Renal cortical epithelial cell (primary cell): ENCODE measurements around the gene RETN. TPM values are rescaled to one million over a fixed set of nuclear protein-coding genes. Genes with fewer than 3 reads are reported as not detected.

Experiments
- DNase-seq: peaks from one replicate; pipeline ENCODE4 v3.0.0-alpha.2; 2011; ENCODE audit warnings: low read depth
- total RNA-seq: library from RNA; depleted of rRNA; stranded (reverse); fragments of >200 nt; gene quantifications from 2 replicates; pipeline ENCODE4 v1.2.3, GENCODE V29; 2014

The RETN gene
- total RNA-seq, 1 donor from 2014 or later, result not detected

DNA sequence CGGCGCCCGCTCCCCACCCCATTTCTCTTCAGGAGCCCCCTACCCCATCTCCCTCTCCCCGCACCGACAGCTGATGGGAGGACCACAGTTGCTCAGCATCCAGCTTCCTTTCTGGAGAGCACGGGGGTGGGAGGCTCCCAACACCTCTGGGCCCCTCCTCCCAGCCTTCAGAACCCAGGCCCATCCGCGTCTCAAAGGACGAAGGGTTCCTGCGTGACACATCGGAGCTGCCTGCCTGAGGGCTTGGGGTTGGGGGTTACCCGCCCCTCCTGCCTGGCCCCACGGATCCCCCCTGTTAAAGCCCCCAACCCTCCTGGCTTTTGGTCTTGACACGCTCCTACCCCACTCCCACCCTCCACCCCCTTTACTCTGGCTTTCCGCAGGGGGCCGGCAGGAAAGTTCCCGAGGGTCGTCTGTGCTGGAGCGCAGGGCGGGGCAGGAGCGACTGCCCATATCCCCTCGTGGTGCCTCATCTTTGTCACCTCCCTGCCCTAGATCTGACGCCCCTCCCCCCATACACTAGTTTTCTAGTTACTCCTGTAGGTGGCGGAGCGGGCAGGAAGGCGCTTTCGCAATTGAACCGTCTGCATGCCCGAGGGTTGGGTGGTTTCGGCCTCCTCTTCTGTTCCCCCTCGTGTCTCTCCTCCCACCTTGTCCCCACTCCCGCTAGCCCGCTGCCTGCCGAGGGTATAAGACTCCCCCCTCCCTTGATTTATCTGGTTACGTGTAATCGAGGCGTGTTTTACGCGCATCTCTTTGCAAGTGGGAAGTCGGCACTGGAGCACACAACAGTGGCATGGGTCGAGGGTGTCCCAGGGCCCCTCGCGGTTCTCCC, 12.7 kb downstream of the RETN start:
- peak; percentile 51 for DNase-seq

DNA sequence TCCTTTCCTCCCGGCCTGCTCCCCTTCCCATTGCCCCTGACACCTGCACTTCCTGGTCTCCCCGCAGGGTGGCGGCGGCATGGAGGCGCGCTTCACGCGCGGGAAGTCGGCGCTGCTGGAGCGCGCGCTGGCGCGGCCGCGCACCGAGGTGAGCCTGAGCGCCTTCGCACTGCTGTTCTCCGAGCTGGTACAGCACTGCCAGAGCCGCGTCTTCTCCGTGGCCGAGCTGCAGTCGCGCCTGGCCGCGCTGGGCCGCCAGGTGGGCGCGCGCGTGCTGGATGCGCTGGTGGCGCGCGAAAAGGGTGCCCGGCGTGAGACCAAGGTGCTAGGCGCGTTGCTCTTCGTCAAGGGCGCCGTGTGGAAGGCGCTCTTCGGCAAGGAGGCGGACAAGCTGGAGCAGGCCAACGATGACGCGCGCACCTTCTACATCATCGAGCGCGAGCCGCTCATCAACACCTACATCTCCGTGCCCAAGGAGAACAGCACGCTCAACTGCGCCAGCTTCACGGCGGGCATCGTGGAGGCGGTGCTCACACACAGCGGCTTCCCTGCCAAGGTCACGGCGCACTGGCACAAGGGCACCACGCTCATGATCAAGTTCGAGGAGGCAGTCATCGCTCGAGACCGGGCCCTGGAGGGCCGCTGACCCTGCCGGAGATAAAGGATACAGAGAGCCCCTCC, 13.5 kb downstream of the RETN start:
- no peak for DNase-seq

DNA sequence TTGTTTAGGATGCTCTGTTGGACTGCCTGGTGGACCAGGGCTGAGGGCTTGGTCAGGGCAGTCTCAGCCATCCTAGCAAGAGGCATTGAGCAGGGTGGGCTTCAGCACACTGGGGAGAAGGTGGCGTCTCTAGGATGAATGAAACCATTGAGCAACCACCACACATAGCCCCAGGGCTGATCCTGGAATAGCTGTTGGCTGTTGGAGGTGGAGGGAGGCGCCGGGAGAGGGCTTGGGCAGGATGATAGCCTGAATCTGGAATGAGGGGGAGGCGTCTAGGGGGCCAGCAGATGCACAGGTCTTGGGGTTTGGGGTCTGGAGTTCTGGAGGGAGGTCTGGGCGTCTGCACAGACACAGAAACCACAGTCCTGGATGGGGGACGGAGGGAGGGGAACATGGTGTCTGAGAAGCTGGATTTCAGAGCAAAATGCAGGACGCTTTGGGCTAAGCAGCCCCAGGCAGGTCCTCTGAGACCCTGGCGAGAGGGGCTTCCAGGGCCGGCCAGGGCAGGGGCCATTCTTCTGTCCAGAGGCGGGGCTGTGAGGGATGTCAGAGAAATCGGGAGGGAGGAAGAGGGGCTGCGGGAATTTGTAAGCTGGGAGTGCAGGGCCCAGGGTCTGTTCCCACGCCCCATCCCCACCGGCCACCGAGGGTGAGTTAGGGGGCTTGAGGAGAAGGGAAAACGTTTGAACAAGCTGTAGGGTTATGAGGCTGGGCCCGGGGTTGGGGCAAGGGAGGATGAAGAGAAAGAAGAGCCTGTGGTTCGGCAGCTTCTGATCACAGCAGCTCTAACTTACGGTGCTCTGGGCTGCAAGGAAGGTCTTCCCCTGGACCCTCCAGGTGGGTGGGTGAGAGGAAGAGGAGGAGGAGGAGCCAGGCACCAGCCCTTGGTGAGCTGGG, 16.9 kb downstream of the RETN start:
- no peak for DNase-seq

DNA sequence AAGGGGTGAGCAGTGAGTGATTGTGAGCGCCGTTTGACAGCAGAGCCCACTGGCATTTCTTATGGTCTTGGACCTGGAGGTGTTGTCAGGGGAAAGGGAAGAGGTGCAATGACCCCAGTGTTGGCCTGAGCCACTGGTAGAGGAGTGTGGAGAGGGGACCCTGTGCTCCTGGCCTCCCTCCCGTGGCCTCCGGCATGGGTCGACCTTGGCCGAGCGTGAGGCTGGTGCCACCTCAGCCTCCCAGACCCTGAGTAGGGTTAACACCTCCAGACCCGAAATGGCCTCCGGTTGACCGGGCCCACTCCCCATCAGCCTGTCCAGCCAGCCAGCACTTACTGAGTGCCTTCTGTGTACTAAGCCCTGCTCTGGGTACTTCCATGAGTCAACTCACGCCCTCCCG, 18.3 kb downstream of the RETN start:
- DNase-seq, result no peak

DNA sequence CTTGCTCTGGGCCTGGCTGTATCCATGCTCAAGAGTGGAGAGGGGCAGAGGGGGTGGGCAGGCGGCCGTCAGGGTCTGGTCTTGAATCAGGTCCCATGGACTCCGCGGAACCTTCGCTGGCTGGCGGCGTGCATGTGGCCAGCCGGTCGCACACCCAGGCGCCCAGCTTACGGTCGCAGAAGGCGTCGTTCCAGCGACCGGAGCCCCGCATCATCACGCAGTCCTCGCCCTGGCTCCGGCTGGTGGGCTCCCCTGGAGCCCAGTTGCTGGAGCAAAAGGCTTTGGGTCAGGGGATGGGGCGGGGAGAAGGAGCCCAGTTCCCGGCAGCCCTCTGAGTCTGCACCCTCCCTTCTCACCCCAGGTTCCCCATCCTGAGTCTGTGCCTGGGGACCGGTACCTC, 20.3 kb downstream of the RETN start:
- DNase-seq, result no peak

DNA sequence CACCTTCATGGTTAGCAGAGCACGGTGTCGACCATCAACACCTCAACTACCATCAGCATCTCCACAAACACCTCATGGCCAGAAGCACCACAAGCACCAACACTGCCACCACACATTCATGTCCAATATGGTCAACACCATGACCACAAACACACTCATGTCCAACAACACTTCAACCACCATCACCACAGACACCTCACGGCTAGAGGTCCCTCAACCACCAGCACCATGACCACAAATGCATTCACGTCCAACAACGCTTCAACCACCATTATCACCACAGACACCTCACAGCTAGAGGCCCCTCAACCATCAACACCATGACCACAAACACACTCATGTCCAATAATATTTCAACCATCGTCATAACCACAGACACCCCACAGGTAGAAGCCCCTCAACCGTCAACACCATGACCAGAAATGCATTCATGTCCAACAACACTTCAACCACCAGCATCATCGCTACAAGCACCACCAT, 22.0 kb downstream of the RETN start:
- no peak for DNase-seq

DNA sequence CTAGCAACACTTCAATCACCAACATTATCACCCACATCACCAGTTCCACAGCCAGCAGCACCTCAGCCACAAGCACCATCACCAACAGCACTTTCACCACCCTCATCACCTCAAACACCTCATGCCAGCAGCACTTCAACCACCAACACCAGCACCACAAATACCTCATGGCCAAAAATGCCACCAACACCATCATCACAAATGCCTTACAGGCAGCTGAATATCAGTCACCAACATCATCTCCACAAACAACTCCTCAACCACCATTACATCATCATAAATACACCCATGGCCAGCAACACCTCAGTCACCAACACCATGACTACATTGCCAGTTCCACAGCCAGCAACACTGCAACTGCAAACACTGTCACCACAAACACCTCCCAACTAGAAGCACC, 22.6 kb downstream of the RETN start:
- DNase-seq, result no peak

DNA sequence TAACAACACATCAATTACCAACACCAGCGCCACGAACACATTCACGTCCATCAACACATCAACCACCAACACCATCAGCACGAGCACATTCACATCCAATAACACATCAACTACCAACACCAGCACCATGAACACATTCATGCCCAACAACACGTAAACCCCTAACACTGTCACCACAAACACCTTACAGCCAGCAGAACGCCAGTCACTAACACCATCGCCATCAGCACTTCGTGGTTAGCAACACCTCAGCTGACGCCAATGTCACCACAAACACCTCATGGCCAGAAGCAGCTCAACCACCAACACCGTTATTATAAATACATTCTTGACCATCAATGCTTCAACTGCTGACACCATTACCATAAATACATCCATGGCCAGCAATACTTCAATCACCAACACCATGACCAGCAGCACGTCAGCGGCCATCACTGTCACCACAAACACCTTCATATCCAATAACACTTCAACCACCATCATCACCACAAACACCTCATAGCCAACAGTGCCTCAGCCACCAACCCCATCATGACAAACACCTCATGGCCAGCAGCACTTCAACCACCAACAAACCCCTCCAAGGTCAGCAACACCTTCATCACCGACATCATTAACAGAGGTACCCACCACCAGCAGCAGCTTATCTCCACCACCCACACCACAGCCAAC, 23.7 kb downstream of the RETN start:
- no peak for DNase-seq

DNA sequence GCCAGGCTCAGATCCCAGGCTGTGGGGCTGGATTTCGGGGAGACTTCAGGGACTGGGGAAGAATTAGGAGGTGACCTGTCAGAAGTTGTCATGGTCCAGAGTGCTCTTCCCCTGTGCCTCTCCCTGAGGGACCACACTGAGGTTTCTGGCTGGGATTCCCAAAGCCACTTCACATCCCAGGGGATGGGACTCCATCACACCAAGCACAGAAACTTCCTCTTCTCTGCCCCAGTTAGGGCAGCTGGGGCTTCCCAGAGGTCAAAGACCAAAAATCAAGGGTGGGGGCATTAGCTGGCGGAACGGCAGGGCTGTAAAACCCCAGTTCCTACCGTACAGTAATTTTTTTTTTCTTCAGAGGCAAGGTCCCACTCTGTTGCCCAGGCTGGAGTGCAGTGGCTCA, 25.6 kb downstream of the RETN start:
- no peak for DNase-seq

DNA sequence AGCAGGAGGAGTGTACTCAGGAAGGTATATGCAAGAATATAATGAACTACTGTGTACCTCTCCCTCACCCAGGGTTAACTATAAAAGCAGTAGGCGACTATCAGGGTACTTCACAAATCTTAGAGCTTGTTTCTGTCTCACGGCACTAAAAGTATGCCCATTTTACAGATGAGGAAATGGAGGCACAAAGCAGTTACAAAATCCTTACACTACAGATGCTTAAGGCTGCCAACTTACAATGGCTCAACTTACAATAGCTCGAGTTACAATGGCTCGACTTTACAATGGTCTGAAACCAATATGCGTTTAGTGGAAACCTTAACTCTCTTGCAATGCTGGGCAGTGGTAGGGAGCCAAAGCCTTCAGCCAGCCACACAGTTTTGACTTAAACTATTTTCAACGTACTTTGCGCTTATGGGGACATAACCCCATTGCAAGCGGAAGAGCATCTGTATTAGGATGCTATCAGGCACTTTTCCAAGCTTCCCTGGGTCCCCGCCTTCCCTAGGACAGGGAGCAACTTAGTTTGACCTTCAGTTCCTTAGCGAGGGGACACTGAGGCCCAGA, 29.0 kb downstream of the RETN start:
- no peak for DNase-seq

DNA sequence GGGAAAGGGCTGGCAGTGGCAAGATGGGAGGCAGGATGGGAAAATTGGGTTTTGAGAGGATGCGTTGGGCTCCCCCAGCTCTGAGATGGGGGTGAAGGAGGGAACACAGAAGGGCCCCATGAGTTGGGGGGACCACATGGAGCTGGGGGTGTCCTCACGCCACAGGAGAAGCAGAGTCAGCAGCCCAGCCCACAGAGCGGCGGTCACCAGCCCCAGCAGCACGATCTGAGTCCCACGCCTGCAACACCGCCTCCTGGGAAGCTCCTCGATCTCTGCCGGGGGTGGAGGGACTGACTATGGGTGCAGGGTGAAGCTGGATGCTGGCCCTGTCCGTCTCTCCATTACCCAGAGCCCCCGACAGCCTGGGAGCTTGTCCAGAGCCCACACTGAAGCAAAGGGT, 29.7 kb downstream of the RETN start:
- DNase-seq, result no peak

DNA sequence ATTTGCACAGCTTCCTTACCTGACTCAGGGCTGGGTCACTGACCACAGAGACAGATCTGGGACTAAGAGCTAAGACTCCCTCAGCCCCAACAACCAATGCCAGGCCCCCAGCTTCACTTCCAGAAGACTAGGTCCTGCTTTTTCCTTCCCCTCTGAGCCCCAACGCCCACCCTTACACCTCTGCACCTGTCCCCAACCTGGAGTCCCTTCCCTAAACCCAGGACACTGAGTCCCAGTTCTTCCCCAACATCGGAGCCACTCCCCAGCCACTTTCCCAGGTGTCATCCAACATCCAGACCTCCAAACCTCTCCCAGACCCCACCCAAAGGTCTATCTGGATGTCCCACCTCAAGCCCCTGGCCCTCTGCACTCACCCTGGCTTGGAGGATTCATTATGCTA, 30.2 kb downstream of the RETN start:
- DNase-seq, result no peak

DNA sequence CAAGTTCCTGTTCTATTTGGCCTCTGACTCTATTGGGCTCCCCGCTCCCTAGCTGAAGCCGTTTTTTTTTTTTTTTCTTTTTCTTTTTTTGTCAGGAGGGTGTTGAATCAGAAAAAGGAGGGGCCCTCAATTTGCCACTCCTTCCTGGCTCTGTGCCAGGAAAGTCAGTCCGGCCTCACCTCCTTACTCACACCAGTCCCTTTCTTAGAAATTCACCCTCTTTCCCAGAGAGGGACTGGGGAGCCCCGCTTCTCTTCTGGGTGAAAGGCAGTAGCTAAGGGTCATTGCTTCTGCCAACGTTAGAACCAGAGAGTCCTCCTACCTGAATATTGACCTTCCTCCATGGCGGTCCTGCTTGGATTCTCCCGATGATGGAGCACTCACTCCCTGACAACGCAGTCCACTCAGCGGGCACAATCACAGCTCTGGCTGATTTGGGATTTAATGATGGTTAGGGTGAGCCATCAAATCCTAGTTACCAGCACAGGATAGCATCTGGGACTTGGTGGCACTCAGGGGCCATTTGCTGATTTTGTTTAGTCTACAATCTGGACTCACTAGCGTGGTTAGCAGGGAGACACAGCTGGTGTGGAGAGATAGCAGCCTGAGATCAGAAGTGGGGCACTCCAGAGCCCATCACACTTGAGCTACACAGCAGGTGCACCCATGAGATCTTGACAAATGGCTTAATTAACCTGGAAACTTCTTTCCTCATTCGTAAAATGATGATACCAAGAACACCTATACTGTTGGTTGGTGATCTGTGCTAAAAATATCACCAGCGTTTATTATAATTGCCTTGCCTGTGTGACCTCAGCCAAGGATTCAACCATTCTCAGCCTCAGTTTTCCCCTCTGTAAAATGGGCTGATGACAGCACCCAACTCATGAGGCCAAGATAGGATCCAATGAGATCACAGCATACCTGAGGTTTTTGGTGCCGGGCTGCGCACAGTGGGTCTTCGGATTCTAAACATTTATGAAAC, 30.9 kb downstream of the RETN start:
- no peak for DNase-seq

DNA sequence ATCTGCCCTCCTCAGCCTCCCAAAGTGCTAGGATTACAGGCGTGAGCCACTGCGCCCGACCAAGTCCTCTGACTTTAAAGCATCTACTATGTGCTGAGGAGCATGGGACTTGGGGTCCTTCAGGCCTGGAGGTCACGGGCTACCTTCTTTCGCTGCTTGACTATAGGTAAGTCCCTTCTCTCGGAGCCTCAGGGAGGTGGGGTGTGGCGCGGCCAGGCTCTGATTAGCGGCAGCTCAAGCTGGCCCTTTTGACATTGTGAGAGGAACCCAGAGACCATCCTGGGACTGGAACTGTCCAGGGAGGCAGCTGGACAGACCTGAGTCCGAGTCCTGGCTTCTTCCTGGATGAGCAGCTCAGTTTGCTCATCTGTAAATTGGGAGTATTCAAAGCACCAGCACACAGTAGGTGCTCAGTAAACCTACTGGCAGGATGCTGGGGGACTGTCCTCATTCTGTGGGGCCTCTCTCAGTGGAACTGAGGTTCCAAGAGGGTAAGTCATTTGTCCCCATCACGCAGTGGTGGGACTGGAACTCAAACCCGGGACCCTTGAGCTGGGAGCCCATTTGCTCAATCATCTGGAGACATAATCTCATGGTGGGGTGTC, 32.3 kb downstream of the RETN start:
- no peak for DNase-seq

DNA sequence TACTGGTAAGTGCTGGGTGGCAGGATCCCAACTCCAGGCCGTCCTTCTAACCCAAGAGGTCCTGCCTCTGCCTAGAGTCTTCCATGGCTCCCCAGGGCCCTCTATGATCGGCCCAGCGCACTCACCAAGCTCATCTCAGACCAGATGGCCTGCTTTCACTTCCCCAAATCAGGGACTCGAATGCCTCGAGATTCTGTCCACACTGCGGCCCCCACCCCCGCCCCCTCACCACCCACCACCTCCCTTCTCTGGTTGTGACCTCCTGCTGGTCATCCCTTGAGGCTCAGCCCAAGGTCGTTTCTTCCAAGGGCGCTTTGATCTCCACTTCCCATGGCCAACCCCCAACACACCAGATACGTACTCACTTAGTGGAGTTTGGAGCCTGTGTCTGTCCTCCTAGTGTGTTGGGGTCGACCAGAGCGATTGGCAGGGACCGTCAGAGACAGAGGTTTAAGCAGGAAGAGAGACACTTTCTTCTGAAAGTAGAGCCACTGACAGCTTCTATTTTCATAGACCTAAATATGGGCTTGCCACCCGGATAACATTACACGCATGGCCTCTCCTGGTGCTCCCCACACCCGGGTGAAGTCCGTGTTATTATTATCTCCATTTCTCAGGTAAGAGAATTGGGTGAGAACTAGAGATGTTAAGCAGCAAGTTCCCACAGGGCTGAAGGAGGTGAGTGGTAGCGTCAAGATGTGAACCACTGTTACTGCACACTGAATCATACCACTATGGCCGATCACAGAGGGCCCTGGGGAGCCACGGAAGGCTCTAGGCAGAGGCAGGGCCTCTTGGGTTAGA, 33.0 kb downstream of the RETN start, which contains the start of gene FCER2:
Gene FCER2 (minus strand): TSS at position 478 of the 804 bp plus-strand sequence. CDS start 2,371 bp downstream, outside the sequence.
- DNase-seq, result no peak

DNA sequence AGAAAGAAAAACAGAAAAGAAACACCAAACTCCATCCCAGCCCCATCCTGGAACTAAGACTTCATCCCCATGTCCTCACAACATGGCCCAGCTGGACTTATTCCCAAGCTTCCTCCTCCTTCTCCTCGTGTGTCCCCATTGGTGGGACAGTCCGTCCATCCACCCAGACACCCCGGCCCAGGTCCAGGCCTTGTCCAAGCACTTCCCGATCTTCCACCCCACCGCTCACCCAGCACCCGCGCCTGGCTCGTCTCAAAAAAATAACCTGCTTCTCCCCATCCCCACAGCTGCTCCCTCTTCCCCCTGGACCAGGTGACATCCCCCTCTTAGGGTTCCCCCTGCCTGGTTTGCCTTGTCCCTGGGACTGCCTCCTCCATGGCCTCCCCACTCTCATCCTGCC, 34.5 kb downstream of the RETN start:
- no peak for DNase-seq

DNA sequence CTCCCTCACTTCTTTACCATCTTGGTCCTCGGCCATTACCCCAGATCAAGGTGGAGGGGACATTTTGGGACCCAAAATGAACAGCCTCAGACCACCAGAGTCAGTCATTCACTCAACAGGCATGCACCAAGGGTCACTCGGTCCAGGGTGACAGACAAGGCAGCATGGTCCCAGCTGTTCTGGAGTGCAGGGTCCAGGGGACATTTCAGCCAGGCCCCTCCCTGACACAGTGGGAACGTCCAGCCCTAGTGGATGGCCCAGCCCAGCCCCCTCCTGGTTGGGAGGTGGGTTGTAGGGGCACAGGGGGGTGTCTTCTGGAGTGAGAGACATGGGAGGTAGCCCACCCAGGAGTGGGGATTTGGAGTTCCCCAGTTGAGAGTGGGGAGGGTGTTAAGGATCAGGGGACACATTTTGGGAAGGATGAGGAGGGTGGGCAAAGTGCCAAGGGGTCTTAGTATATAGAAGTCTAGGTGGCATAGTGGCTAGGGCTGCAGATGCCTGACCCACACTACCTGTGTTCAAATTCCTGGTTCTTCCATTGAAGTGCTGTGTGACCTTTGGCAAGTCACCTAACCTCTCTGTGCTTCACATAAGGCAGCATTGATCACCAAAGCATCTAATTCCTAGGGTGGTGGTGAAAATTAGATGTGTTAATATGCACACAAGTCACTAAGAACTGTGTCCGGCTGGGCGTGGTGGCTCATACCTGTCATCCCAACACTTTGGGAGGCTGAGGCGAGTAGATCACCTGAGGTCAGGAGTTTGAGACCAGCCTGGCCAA, 35.6 kb downstream of the RETN start:
- no peak for DNase-seq
